Measurements from ENCODE around the gene SPEN.

The SPEN gene

GRCh38 chr1:15963363-15963967 lies 116.0 kb downstream of the SPEN start:
- CTCF ChIA-PET, result interaction anchor here (0.6 to 1.2 kb wide), 2 partner anchors 11 to 57 kb away, joined by 3 to 4 read pairs; no protein-coding TSS in a partner anchor

More at GRCh38 chr1:15963363-15963967, 116.0 kb downstream of the SPEN start:
- POLR2A ChIA-PET, result no interaction called here
- H3K4me3 ChIP-seq (ENCODE audit: low read depth, low read length), result no peak overlapping the region
- TF ChIP-seq ZNF132 (tag by site-specific recombination; IDR thresholded peaks at IDR 0.05; ENCODE audit: borderline replicate concordance) (no peak), SP2 (tag by site-specific recombination; IDR thresholded peaks at IDR 0.05) (no peak), SALL2 (tag by site-specific recombination; IDR thresholded peaks at IDR 0.05; ENCODE audit: borderline replicate concordance) (no peak), ZNF26 (tag by site-specific recombination; IDR thresholded peaks at IDR 0.05) (no peak), ZNF580 (tag by site-specific recombination; IDR thresholded peaks at IDR 0.05) (no peak), IKZF3 (tag by site-specific recombination; IDR thresholded peaks at IDR 0.05) (no peak), ZBTB49 (tag by site-specific recombination; IDR thresholded peaks at IDR 0.05; ENCODE audit: low read depth) (no peak), ZFP3 (tag by site-specific recombination; IDR thresholded peaks at IDR 0.05; ENCODE audit: low read depth) (no peak), ZNF24 (tag by site-specific recombination; IDR thresholded peaks at IDR 0.05) (peak; percentile 72), ZBTB6 (tag by site-specific recombination; IDR thresholded peaks at IDR 0.05) (no peak), ZNF18 (tag by site-specific recombination; IDR thresholded peaks at IDR 0.05) (0 out of 2 replicates have a peak, but pooled peaks have one; percentile 63), OSR2 (tag by site-specific recombination; IDR thresholded peaks at IDR 0.05) (no peak), ZNF366 (tag by site-specific recombination; conservative IDR thresholded peaks at IDR 0.05) (0 out of 2 replicates have a peak, but pooled peaks have one; percentile 24), TCF7L2 (IDR thresholded peaks at IDR 0.05; ENCODE audit: borderline replicate concordance, low read depth, low read length) (no peak), PRDM1 (tag by site-specific recombination; IDR thresholded peaks at IDR 0.05) (peak; percentile 73)
- no peaks in the 10 kb centered on the region for H3K9me3 ChIP-seq (ENCODE audit: control insufficient read depth, insufficient read depth, low read depth, low read length)
- H3K36me3 ChIP-seq (ENCODE audit: control insufficient read depth in 2 of 2, insufficient read depth in 1 of 2, low read length in 2 of 2), result peaks cover 3 to 26% of the 10 kb centered on the region in 2 experiments; a peak in 2 of 3 replicates
- peaks cover 10% of the 10 kb centered on the region for H3K4me1 ChIP-seq (ENCODE audit: control insufficient read depth, insufficient read depth, low read length)
- H3K27ac ChIP-seq (ENCODE audit: extremely low read depth, low read depth, low read length), result no peak overlapping the region
